Gastroesophageal sphincter (tissue), 4 donors: ENCODE measurements around the gene HSFX1. TPM values are rescaled to one million over a fixed set of nuclear protein-coding genes. Genes with fewer than 3 reads are reported as not detected.

ENCODE experiments used
- ATAC-seq: fragments of 150-250 bp; one replicate; pipeline ENCODE4 v1.9.1; 2016; ENCODE audit warnings: mild to moderate bottlenecking, moderate library complexity
- H3K27ac ChIP-seq, 4 donors: fragments of 200-600 bp; sonication (generic) in 3 of 4; 1 replicate in 3 of 4; 2 replicates in 1 of 4; pipeline ENCODE4 v1.5.1; 2016 to 2019
- H3K27me3 ChIP-seq: fragments of 200-600 bp; sonication (generic); one replicate; pipeline ENCODE4 v1.5.1; 2019
- H3K36me3 ChIP-seq, 2 donors: fragments of 200-600 bp; sonication (generic); one replicate each; pipeline ENCODE4 v1.5.1; 2019; ENCODE audit warnings: control low read depth in 1 of 2
- H3K4me1 ChIP-seq, 3 donors: fragments of 200-600 bp; sonication (generic); 1 replicate in 2 of 3; 2 replicates in 1 of 3; pipeline ENCODE4 v1.5.1; 2016 to 2019; ENCODE audit warnings: control low read depth in 2 of 3
- H3K4me3 ChIP-seq, 2 donors: fragments of 200-600 bp; sonication (generic); one replicate each; pipeline ENCODE4 v1.5.1; 2019; ENCODE audit warnings: mild to moderate bottlenecking in 1 of 2, moderate library complexity in 1 of 2
- H3K9me3 ChIP-seq, 3 donors: fragments of 200-600 bp; sonication (generic); one replicate each; pipeline ENCODE4 v1.5.1; 2017 to 2019; ENCODE audit warnings: control low read depth in 2 of 3
- EP300 ChIP-seq: sonication (generic); formaldehyde crosslinking; IDR thresholded peaks from one replicate; pipeline ENCODE4 v1.6.1; 2017; ENCODE audit warnings: antibody characterized with exemption, mild to moderate bottlenecking
- POLR2A ChIP-seq, 2 donors: fragments of 450-650 bp; IDR thresholded peaks; one replicate each; pipeline ENCODE4 v1.6.1; 2017; ENCODE audit warnings: antibody characterized with exemption in 2 of 2, mild to moderate bottlenecking in 2 of 2, moderate library complexity in 1 of 2
- POLR2AphosphoS5 ChIP-seq: sonication (generic); formaldehyde crosslinking; IDR thresholded peaks from one replicate; pipeline ENCODE4 v1.6.1; 2017; ENCODE audit warnings: antibody characterized with exemption
- WGBS, 2 donors: methylation state at CpG; one replicate each; pipeline ENCODE4 v1.1.5; 2018; ENCODE audit warnings: low coverage in 1 of 2; 5-methylcytosine and 5-hydroxymethylcytosine counted together
- total RNA-seq, 4 donors: library from RNA; depleted of rRNA; stranded (reverse); fragments of >200 nt; gene quantifications; one replicate each; pipeline ENCODE4 v1.1.0, GENCODE V29; 2016
- TF ChIP-seq, protein P1 (sequence below), 4 experiments: fragments of 200-600 bp in 2 of 4; fragments of 450-650 bp in 2 of 4; sonication (generic) in 1 of 4; IDR thresholded peaks; one replicate each; pipeline ENCODE4 v1.5.1; 2017 to 2019; ENCODE audit warnings: antibody characterized with exemption in 4 of 4, mild to moderate bottlenecking in 2 of 4, moderate library complexity in 2 of 4

The HSFX1 gene
- total RNA-seq, 4 donors from 2014 or later = 1.5 to 2.3 (median 2.0) TPM

DNA sequence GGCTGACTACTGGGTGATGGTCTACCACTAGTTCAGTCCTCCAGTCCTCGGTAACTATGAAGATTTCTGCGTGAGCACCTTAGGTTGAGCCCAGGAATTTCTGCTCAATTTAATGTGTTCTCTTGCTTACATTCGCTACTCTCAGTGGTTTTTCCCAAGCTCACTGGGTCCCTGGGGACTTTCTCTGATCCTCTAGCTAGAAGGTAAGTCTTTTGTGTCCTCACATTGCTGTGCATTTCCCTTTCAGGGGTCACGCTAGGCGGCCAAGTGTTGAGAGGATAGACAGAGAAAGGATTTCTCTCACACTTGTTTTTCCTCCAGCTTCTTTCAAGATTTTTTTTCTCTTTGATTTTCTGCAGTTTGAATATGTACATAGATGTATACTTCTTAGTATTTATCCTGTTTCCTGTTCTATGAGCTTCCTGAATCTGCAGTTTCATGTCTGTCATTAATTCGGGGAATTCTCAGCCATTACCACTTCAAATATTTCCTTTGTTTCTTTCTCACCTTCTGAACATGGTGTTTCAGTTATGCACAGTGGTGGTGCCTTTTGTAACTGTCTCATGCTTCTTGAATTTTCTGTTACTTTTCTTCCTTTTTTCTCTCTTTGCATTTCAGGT lies 25.3 kb downstream of the HSFX1 start:
- TF ChIP-seq EP300 = no peak
- no peak for TF ChIP-seq POLR2A (IDR thresholded peaks at IDR 0.05)
- TF ChIP-seq, protein P1, sequence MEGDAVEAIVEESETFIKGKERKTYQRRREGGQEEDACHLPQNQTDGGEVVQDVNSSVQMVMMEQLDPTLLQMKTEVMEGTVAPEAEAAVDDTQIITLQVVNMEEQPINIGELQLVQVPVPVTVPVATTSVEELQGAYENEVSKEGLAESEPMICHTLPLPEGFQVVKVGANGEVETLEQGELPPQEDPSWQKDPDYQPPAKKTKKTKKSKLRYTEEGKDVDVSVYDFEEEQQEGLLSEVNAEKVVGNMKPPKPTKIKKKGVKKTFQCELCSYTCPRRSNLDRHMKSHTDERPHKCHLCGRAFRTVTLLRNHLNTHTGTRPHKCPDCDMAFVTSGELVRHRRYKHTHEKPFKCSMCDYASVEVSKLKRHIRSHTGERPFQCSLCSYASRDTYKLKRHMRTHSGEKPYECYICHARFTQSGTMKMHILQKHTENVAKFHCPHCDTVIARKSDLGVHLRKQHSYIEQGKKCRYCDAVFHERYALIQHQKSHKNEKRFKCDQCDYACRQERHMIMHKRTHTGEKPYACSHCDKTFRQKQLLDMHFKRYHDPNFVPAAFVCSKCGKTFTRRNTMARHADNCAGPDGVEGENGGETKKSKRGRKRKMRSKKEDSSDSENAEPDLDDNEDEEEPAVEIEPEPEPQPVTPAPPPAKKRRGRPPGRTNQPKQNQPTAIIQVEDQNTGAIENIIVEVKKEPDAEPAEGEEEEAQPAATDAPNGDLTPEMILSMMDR (IDR thresholded peaks at IDR 0.05) = no peak
- no peak for TF ChIP-seq POLR2AphosphoS5
- Histone ChIP-seq H3K27ac (no peak overlapping the region), H3K4me3 (no peak overlapping the region), H3K4me1 (no peaks in the 10 kb centered on the region), H3K27me3 (no peaks in the 10 kb centered on the region), H3K9me3 (no peaks in the 10 kb centered on the region), H3K36me3 (no peaks in the 10 kb centered on the region)
- no peak for ATAC-seq
- WGBS, 2 donors = 81 to 89% methylated on average over 3 to 6 of the region's 6 CpGs

DNA sequence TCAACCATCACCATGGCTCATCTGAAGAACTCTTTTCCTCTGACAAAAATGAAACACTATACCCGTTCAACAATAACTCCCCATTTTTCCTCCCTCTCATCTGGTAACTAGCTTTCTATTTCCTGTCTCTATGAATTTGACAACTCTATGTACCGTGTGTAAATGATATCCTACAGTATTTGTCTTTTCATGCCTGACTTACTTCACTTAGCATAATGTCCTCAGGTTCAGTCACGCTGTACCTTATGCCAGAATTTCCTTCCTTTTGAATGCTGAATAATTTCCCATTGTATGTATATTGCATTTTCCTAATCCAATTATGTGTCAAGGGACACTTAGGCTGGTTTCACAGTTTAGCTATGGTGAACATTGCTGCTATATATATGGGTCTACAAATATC lies 26.1 kb downstream of the HSFX1 start:
- Histone ChIP-seq H3K4me1 (no peaks in the 10 kb centered on the region), H3K4me3 (no peak overlapping the region), H3K36me3 (no peaks in the 10 kb centered on the region), H3K27ac (no peak overlapping the region), H3K27me3 (no peaks in the 10 kb centered on the region), H3K9me3 (no peaks in the 10 kb centered on the region)
- ATAC-seq = no peak
- WGBS, 2 donors = 63 to 87% methylated on average over 2 to 3 of the region's 3 CpGs
- TF ChIP-seq, protein P1 (IDR thresholded peaks at IDR 0.05) = no peak
- TF ChIP-seq EP300 (no peak), POLR2AphosphoS5 (no peak), POLR2A (IDR thresholded peaks at IDR 0.05) (no peak)

DNA sequence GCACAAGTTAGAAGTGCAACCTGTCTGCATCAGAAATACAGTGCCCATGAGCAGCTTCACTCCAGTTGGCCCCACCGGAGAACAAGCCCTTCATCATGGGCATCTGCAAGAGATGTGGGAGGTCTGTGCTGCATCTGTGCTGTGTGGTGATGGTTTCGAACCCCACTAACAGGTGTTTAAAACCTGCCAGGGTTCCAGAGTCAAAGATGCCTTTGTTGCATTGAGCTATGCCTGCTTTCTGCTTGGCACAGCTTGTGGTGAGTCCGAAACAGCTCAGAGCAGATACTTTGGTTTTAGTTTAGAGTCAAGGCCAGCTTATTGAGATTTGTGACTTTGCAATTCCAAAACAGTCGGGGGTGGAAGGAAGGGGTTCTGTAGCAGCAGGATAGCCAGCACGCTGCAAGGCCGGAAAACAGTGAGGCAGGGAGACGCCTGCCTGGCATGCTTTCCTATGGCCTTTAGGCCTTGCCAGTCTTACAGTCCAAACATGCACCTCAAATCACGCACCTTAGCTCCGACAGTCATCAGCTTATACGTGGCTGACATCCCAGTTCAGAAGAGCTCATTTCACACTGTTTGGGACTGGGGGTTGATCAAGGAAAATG lies 29.7 kb downstream of the HSFX1 start:
- no peaks in the 10 kb centered on the region for H3K9me3 ChIP-seq
- no peak overlapping the region for H3K4me3 ChIP-seq
- TF ChIP-seq POLR2A (IDR thresholded peaks at IDR 0.05) = no peak
- TF ChIP-seq, protein P1 (IDR thresholded peaks at IDR 0.05) = no peak
- TF ChIP-seq EP300 = no peak
- no peak for TF ChIP-seq POLR2AphosphoS5
- WGBS, 2 donors = 73% methylated on average over 2 of the region's 10 CpGs; no CpG with 5 or more reads in 1 of the 2 donors
- H3K4me1 ChIP-seq = no peaks in the 10 kb centered on the region
- no peaks in the 10 kb centered on the region for H3K36me3 ChIP-seq
- no peak overlapping the region for H3K27ac ChIP-seq
- H3K27me3 ChIP-seq = no peaks in the 10 kb centered on the region
- no peak for ATAC-seq

DNA sequence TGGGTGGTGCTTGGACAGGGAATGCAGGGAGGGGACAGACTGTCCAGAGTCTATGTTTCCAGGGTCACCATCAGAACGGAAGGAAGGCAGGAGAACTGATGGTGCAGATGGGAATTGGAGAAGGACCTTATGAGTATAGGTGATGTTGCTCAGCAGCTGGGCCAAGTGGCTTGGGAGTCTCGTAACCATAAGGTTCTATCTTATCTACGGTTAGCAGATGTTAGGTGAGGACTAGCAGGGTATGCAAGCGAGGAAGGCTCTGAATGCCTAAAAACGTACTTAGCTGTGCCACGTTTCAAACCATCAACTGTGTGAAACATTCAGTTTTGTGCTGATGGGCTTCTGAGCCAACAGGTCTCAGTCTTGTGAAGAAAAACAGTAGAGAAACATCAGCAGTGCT lies 30.2 kb downstream of the HSFX1 start:
- Histone ChIP-seq H3K4me3 (no peak overlapping the region), H3K27ac (no peak overlapping the region), H3K27me3 (no peaks in the 10 kb centered on the region), H3K4me1 (no peaks in the 10 kb centered on the region), H3K36me3 (no peaks in the 10 kb centered on the region), H3K9me3 (no peaks in the 10 kb centered on the region)
- no peak for TF ChIP-seq EP300
- TF ChIP-seq, protein P1 (IDR thresholded peaks at IDR 0.05) = no peak
- TF ChIP-seq POLR2AphosphoS5 = no peak
- no peak for TF ChIP-seq POLR2A (IDR thresholded peaks at IDR 0.05)
- WGBS, 2 donors = 83 to 90% methylated on average over 2 to 5 of the region's 6 CpGs
- no peak for ATAC-seq
